ENCODE measurements around the gene ZNF177. TPM values are rescaled to one million over a fixed set of nuclear protein-coding genes. Genes with fewer than 3 reads are reported as not detected.
"Not testable (repeated sequence)": the region's sequence is repeated elsewhere in the genome, so short reads cannot be mapped to it uniquely, and the experiment has no call there.

Gene ZNF177
- 10 to 100 TPM; 11.8 to 18.4 (median 15.6) TPM for polyA plus RNA-seq (ENCODE audit: insufficient read depth in 1 of 5, insufficient read length in 5 of 5, low replicate concordance in 1 of 5)
- long read RNA-seq, donor 1: 0 reads
- long read RNA-seq, donor 2: 0 reads
- long read RNA-seq, donor 3: 0 reads
- long read RNA-seq, donor 4: 0 reads
- long read RNA-seq, donor 5: 0 reads
- long read RNA-seq, donor 6: 0 reads
- long read RNA-seq, donor 7: 0 reads
- long read RNA-seq, donor 8: 0 reads

- DNase-seq: peak; percentile 25 to 35
Measured at GRCh38 chr19:9362905-9363304, at the start of gene ZNF177. ZNF177 (plus strand) TSS chr19:9363013; CDS start chr19:9378312, 15,299 bp downstream.

GRCh38 chr19:9313756-9314155 lies 49.1 kb upstream of the ZNF177 start:
- DNase-seq: no peak

GRCh38 chr19:9321338-9321737 lies 41.5 kb upstream of the ZNF177 start:
- DNase-seq: no peak

- DNase-seq: not testable (repeated sequence)
Measured at GRCh38 chr19:9321756-9322155, 41.1 kb upstream of the ZNF177 start.

GRCh38 chr19:9322201-9322600 lies 40.6 kb upstream of the ZNF177 start:
- not testable (repeated sequence) for DNase-seq

GRCh38 chr19:9323557-9323918 lies 39.3 kb upstream of the ZNF177 start:
- DNase-seq: no peak

- peak; percentile 96 to 97 for DNase-seq
Measured at GRCh38 chr19:9323919-9324583, 38.8 kb upstream of the ZNF177 start, which contains the start of gene ZNF559. ZNF559 (plus strand) TSS chr19:9324179; CDS start chr19:9338550, 14,371 bp downstream.

GRCh38 chr19:9324584-9324962 lies 38.2 kb upstream of the ZNF177 start:
- DNase-seq: no peak

GRCh38 chr19:9329999-9330398 lies 32.8 kb upstream of the ZNF177 start:
- no peak for DNase-seq

- DNase-seq: no peak
Measured at GRCh38 chr19:9342610-9343304, 20.1 kb upstream of the ZNF177 start.

- DNase-seq: no peak
Measured at GRCh38 chr19:9345005-9345404, 17.8 kb upstream of the ZNF177 start.

GRCh38 chr19:9348253-9348652 lies 14.6 kb upstream of the ZNF177 start:
- no peak for DNase-seq

GRCh38 chr19:9348671-9349070 lies 14.1 kb upstream of the ZNF177 start:
- DNase-seq: no peak

- DNase-seq: no peak
Measured at GRCh38 chr19:9352505-9352904, 10.3 kb upstream of the ZNF177 start.

- DNase-seq: no peak
Measured at GRCh38 chr19:9353011-9353410, 9.8 kb upstream of the ZNF177 start.

- DNase-seq: no peak
Measured at GRCh38 chr19:9354651-9355050, 8.2 kb upstream of the ZNF177 start.

- no peak for DNase-seq
Measured at GRCh38 chr19:9370738-9371619, 8.2 kb downstream of the ZNF177 start.

GRCh38 chr19:9381361-9381785 lies 18.6 kb downstream of the ZNF177 start:
- DNase-seq: no peak

- DNase-seq: peak; percentile 72 to 73
Measured at GRCh38 chr19:9406798-9407352, 44.1 kb downstream of the ZNF177 start.

- no peak for DNase-seq
Measured at GRCh38 chr19:9407827-9408226, 45.0 kb downstream of the ZNF177 start.

GRCh38 chr19:9413240-9413954 lies 50.6 kb downstream of the ZNF177 start:
- no peak for DNase-seq

Measured in right lung (tissue), 10 donors.